Transverse colon (tissue), 3 donors: Measurements from ENCODE around the gene STIM1.

Experiments used
- CTCF ChIP-seq, 5 experiments: fragments of 200-600 bp in 3 of 5; fragments of 450-650 bp in 2 of 5; sonication (generic) in 3 of 5; IDR thresholded peaks; 1 replicate in 2 of 5; 2 replicates in 3 of 5; pipeline ENCODE4 v1.5.1; 2016 to 2017; ENCODE audit warnings: antibody characterized with exemption in 5 of 5, inconsistent platforms in 3 of 5, mild to moderate bottlenecking in 2 of 5, moderate library complexity in 1 of 5
- EP300 ChIP-seq: sonication (generic); formaldehyde crosslinking; IDR thresholded peaks from one replicate; pipeline ENCODE4 v1.6.1; 2017; ENCODE audit warnings: antibody characterized with exemption, low read depth

GRCh38 chr11:3865388-3866193 lies 10.1 kb downstream of the STIM1 start:
- no peak for TF ChIP-seq CTCF (IDR thresholded peaks at IDR 0.05)
- no peak for TF ChIP-seq EP300
